Astrocyte of the cerebellum (primary cell): Measurements from ENCODE around the gene EVI2A.

ENCODE experiments used
- DNase-seq: peaks from one replicate; pipeline ENCODE4 v3.0.0-alpha.2; 2011; ENCODE audit warnings: low read depth
- H3K4me3 ChIP-seq: 2 replicates; pipeline ENCODE4 v1.5.1; 2011; ENCODE audit warnings: mild to moderate bottlenecking, low read depth, low read length, moderate library complexity
- CTCF ChIP-seq: IDR thresholded peaks from 2 replicates; pipeline ENCODE4 v1.5.1; 2012; ENCODE audit warnings: low read length, low read depth, moderate library complexity, mild to moderate bottlenecking; ENCODE audit errors: missing control alignments
- in situ Hi-C: cut with HindIII; loops from 2 replicates; pipeline ENCODE4 v1.10.0; 2017; ENCODE audit warnings: low sequenced_read_pairs

EVI2A gene

GRCh38 chr17:31272236-31272635 is 49.2 kb downstream of the EVI2A start:
- H3K4me3 ChIP-seq: no peak overlapping the region
- DNase-seq: no peak
- TF ChIP-seq CTCF: no peak
- in situ Hi-C loops: no loop called here

GRCh38 chr17:31269578-31269983 is 51.8 kb downstream of the EVI2A start:
- H3K4me3 ChIP-seq: no peak overlapping the region
- in situ Hi-C loops: no loop called here
- TF ChIP-seq CTCF: peak; percentile 2
- DNase-seq: peak; percentile 94

GRCh38 chr17:31269036-31269577 is 52.3 kb downstream of the EVI2A start:
- no peak overlapping the region for H3K4me3 ChIP-seq
- no peak for TF ChIP-seq CTCF
- no peak for DNase-seq
- in situ Hi-C loops: no loop called here
